Retina (tissue), 1 donor: ENCODE measurements around the gene TICRR.

ENCODE experiments used
- DNase-seq: peaks from one replicate; pipeline ENCODE4 v3.0.0-alpha.2; 2016

The TICRR gene

DNA sequence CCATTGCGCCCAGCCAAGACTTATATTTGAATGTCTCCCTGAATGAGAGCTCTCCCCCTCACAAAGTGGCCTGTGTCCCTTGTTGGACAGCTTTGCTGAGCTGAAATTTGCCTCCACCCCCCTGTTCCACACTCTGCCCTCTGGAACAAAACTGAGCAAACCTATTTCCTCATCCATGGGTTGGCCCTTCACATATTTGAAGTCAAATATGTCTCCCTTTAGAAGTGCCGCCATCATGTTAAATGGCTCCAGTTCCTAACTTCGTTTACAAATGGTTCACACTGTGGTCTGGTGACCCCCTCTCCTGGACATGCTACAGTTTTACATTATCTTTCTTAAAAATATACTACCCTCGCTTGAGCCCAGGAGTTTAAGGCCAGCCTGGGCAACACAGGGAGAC, 99.3 kb downstream of the TICRR start:
- DNase-seq = no peak

DNA sequence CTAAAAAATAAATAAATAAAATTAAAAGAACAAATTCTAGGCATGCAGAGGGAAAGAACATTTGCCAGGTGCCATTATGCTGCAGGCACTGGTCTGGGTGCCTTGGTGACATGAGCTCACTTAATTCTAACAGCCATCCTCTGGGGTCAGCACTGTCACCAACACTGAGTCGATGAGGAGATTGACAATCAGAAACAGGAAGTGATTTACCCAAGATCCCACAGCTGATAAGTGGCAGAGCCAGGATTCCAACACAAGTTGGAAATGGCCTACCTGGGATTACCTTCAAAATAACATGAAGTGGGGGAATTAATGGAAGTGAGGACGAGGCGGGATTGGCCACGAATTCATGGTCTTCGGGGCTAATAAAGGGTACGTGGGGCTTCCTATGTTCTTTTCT, 100.3 kb downstream of the TICRR start:
- no peak for DNase-seq

DNA sequence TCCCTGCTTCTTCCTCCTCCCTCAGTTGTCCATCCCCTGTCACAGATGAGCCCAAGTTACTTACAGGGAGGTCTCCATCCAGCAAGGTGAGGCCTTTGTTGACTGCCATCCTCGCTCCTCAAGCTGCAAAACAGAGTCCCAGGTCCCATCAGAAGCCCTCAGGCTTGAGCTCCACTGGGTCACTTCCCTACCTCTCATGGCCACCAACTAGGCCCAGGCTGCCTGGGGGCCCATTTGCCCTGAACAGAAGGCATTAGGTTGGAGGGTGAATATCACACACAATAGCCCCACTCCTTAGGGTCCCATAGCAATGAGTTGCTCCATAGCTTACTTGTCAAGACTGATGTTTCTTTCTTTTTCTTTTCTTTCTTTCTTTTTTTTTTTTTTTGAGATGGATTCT, 102.1 kb downstream of the TICRR start:
- DNase-seq = no peak
